Hippocampal formation (tissue), 2 donors: ENCODE measurements around the gene INKA2.

Experiments used
- DNase-seq, 2 donors: peaks; one replicate each; lab custom pipeline; 2025; lab: John Stamatoyannopoulos, UW

The INKA2 gene

GRCh38 chr1:111739194-111739924 lies at the start of gene INKA2:
INKA2 (minus strand) TSS chr1:111739395; CDS start chr1:111739242, 153 bp downstream.
- peak; percentile 78 to 90 for DNase-seq

- no peak for DNase-seq
These were observed 47.5 kb upstream of the INKA2 start for GRCh38 chr1:111786669-111787207.

GRCh38 chr1:111784273-111784901 lies 45.2 kb upstream of the INKA2 start:
- DNase-seq = no peak

- DNase-seq = no peak
These were observed 40.4 kb upstream of the INKA2 start for GRCh38 chr1:111779546-111779945.

GRCh38 chr1:111778541-111779051 lies 39.4 kb upstream of the INKA2 start:
- DNase-seq = no peak

GRCh38 chr1:111778066-111778465 lies 38.9 kb upstream of the INKA2 start:
- DNase-seq = no peak

GRCh38 chr1:111777301-111777700 lies 38.1 kb upstream of the INKA2 start:
- no peak for DNase-seq

- no peak for DNase-seq
These were observed 37.7 kb upstream of the INKA2 start for GRCh38 chr1:111776861-111777260.

GRCh38 chr1:111776391-111776790 lies 37.2 kb upstream of the INKA2 start:
- no peak for DNase-seq

GRCh38 chr1:111775966-111776365 lies 36.8 kb upstream of the INKA2 start:
- no peak for DNase-seq

- DNase-seq = no peak
These were observed 31.7 kb upstream of the INKA2 start for GRCh38 chr1:111770916-111771315.

- peak in 1 of 2 donors; percentile 66 for DNase-seq
These were observed 30.4 kb upstream of the INKA2 start for GRCh38 chr1:111769517-111770146.

- DNase-seq = no peak
These were observed 29.4 kb upstream of the INKA2 start for GRCh38 chr1:111768625-111769024.

- no peak for DNase-seq
These were observed 28.8 kb upstream of the INKA2 start for GRCh38 chr1:111768023-111768422.

GRCh38 chr1:111762332-111762731 lies 23.1 kb upstream of the INKA2 start:
- no peak for DNase-seq

- no peak for DNase-seq
These were observed 22.5 kb upstream of the INKA2 start for GRCh38 chr1:111761717-111762116.

- DNase-seq = no peak
These were observed 19.2 kb upstream of the INKA2 start for GRCh38 chr1:111758373-111758772.

- DNase-seq = no peak
These were observed 16.9 kb upstream of the INKA2 start for GRCh38 chr1:111756124-111756513.

- DNase-seq = peak; percentile 87 to 89
These were observed 16.3 kb upstream of the INKA2 start, which contains the start of gene DDX20 for GRCh38 chr1:111755331-111756123. DDX20 (plus strand) TSS chr1:111755901; CDS start chr1:111755925, 24 bp downstream.

- no peak for DNase-seq
These were observed 15.8 kb upstream of the INKA2 start for GRCh38 chr1:111754984-111755330.

GRCh38 chr1:111751906-111752575 lies 12.8 kb upstream of the INKA2 start:
- no peak for DNase-seq
